Stimulated activated naive CD8-positive, alpha-beta T cell treated with anti-CD3 and anti-CD28 coated beads, Interleukin-15, Interleukin-2, amounts not matched to agents 100 ng/mL and 50 ng/mL, for 24 hours (primary cell): ENCODE data around the gene MFSD2B.

Experiments
- H3K27ac Mint-ChIP-seq: one replicate; pipeline ENCODE4 v1.8.0; 2021; ENCODE audit warnings: mild to moderate bottlenecking, mixed read lengths
- H3K27me3 Mint-ChIP-seq: one replicate; pipeline ENCODE4 v1.8.0; 2021; ENCODE audit warnings: mixed read lengths
- H3K36me3 Mint-ChIP-seq: one replicate; pipeline ENCODE4 v1.8.0; 2021; ENCODE audit warnings: low read depth, mixed read lengths
- H3K4me1 Mint-ChIP-seq: one replicate; pipeline ENCODE4 v1.8.0; 2021; ENCODE audit warnings: low read depth, mixed read lengths
- H3K4me3 Mint-ChIP-seq: one replicate; pipeline ENCODE4 v1.8.0; 2021; ENCODE audit warnings: mild to moderate bottlenecking, mixed read lengths
- H3K9me3 Mint-ChIP-seq: one replicate; pipeline ENCODE4 v1.8.0; 2021; ENCODE audit warnings: mixed read lengths

Gene MFSD2B, protein sequence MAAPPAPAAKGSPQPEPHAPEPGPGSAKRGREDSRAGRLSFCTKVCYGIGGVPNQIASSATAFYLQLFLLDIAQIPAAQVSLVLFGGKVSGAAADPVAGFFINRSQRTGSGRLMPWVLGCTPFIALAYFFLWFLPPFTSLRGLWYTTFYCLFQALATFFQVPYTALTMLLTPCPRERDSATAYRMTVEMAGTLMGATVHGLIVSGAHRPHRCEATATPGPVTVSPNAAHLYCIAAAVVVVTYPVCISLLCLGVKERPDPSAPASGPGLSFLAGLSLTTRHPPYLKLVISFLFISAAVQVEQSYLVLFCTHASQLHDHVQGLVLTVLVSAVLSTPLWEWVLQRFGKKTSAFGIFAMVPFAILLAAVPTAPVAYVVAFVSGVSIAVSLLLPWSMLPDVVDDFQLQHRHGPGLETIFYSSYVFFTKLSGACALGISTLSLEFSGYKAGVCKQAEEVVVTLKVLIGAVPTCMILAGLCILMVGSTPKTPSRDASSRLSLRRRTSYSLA

DNA sequence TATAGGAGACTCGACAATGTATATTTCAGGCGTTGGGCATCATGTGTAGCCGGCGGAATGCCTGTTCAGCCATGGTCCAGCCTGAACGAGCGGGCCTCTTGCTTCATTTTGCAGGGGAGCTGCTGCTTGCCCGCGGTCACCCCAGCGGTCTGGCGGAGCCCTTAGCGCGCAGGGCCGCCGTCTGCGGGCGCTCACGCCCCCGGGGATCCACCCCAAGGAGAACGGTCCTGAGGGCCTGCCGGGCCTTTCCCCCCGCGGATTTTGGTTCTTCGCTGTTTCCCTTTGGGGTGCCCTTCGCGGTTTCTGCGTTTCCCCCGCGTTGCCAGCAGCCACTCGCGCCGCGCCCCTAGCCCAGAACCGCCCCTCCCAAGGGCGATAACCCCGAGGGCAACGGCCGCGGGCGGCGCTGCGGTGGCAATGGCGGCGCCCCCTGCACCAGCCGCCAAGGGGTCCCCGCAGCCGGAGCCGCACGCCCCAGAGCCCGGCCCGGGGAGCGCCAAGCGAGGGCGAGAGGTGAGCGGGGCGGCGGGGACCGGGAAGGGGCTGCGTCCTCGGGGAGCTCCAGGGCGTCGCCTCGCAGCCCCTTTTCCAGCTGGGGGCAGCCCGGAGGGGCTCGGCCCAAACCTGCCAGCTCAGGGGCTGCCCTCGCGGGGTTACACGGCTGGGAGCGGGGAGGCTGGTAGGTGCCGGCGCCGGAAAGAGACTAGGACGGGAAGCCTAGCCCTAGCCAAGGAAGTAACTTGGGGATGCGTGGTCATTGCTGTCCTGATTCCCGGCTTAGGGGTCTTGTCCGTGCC is at the start of gene MFSD2B:
Gene MFSD2B (plus strand): TSS at position 406 of the 797 bp plus-strand sequence. CDS start 12 bp downstream, at position 418.
- Mint-ChIP-seq H3K27ac (no peak within 1 kb of the TSS), H3K27me3 (peaks cover 40% of the 10 kb centered on the region), H3K9me3 (no peaks in the 10 kb centered on the region), H3K4me3 (no peak within 1 kb of the TSS), H3K4me1 (peaks cover 8% of the 10 kb centered on the region), H3K36me3 (no peaks in the 10 kb centered on the region)

DNA sequence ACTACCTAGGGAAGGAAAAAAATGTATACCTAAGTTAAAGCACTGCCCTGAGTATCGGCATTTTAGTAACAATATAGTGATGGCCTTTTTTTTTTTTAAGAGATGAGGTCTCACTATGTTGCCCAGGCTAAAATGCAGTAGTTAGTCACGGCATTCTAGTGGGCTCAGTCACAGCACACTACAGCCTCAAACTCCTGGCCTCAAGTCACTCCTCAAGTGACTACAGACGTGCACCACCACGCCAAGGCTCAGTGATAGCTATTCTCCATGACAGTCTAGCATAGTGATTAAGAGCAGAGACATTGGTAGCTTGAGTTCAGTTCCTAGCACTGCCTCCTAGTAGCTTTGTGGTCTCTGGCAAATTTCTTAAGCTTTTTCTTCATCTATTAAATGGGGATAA is 42.0 kb upstream of the MFSD2B start:
- no peaks in the 10 kb centered on the region for H3K27me3 Mint-ChIP-seq
- no peak overlapping the region for H3K4me3 Mint-ChIP-seq
- no peak overlapping the region for H3K27ac Mint-ChIP-seq
- no peaks in the 10 kb centered on the region for H3K4me1 Mint-ChIP-seq
- no peaks in the 10 kb centered on the region for H3K9me3 Mint-ChIP-seq
- H3K36me3 Mint-ChIP-seq, result peaks cover 11% of the 10 kb centered on the region

DNA sequence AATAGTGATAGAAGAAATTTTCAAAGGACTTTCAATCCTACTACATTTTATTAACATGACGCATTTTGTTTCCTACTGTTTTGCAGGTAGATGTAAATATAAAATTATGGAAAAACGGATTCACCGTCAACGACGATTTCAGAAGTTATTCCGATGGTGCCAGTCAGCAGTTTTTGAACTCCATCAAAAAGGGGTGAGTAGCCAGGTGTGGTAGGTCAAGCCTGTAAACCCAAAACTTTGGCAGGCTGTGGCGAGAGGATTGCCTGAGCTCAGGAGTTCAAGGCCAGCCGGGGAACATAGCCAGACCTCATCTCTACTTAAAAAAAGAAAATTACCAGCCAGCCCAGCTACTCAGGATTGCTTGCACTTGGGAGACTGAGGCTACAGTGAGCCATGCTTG is 33.0 kb upstream of the MFSD2B start:
- Mint-ChIP-seq H3K4me1 (no peaks in the 10 kb centered on the region), H3K36me3 (peaks cover 10% of the 10 kb centered on the region), H3K27ac (no peak overlapping the region), H3K9me3 (no peaks in the 10 kb centered on the region), H3K27me3 (no peaks in the 10 kb centered on the region), H3K4me3 (no peak overlapping the region)

DNA sequence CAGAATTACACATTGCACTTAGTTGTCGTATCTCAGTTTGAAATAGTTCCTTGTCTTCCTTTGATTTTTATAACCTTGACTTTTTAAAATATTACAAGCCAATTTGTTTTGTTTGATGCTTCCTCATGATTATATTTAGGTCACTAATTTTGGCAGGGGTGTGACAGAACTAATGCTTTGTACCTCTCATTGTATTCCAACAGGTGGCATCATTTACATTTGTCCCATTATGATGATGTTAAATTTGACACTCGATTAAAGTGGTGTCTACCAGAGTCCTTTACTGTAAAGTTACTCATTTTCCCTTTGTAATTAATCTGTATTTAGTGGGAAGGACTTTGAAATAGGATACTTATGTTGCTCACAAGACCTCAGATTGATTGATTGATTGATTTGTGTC is 21.5 kb upstream of the MFSD2B start:
- Mint-ChIP-seq H3K4me1 (no peaks in the 10 kb centered on the region), H3K36me3 (peaks cover 11% of the 10 kb centered on the region), H3K9me3 (no peaks in the 10 kb centered on the region), H3K4me3 (no peak overlapping the region), H3K27me3 (no peaks in the 10 kb centered on the region), H3K27ac (no peak overlapping the region)

DNA sequence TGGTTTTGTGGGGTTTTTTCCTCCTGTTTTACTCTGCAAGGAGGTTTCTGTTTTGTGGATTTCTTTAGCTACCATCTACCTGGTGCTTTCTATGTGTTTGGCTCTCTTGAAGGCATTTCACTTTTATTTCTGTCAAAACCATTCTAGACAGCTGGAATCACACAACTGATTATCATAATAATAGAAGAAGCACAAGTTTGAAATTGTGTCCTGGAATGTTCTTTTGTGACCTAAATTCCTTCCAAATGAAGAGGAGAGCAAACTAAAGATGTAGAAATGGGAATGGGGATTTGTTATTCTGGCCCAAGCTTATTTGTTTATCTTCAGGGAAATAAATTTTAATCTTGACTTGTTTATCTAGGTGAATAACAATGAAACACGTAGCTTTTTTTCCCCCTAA is 17.0 kb upstream of the MFSD2B start:
- Mint-ChIP-seq H3K9me3 (no peaks in the 10 kb centered on the region), H3K27me3 (no peaks in the 10 kb centered on the region), H3K27ac (no peak overlapping the region), H3K4me3 (no peak overlapping the region), H3K36me3 (peaks cover 11% of the 10 kb centered on the region), H3K4me1 (no peaks in the 10 kb centered on the region)

DNA sequence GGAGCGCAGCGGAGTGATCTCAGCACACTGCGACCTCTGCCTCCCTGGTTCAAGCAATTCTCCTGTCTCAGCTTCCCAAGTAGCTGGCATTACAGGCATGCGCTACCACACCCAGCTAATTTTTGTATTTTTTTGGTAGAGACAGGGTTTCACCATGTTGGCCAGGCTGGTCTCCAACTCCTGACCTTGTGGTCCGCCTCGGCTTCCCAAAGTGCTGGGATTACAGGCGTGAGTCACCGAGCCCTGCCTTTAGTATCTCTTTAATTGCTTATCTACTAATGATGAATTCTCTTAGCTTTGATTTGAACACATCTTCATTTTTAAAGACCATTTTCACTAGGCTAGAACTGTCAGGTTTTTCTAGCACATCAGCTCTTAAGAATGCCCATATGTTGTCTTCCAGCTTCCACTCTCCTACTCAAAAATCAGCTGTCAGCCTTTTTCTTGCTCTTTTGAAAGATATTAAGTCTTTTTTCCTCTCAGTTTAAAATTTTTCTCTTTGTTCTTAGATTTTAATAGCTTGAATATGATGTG is 16.1 kb upstream of the MFSD2B start:
- H3K27ac Mint-ChIP-seq, result no peak overlapping the region
- H3K36me3 Mint-ChIP-seq, result peaks cover 8% of the 10 kb centered on the region
- H3K4me3 Mint-ChIP-seq, result no peak overlapping the region
- no peaks in the 10 kb centered on the region for H3K4me1 Mint-ChIP-seq
- no peaks in the 10 kb centered on the region for H3K27me3 Mint-ChIP-seq
- H3K9me3 Mint-ChIP-seq, result no peaks in the 10 kb centered on the region

DNA sequence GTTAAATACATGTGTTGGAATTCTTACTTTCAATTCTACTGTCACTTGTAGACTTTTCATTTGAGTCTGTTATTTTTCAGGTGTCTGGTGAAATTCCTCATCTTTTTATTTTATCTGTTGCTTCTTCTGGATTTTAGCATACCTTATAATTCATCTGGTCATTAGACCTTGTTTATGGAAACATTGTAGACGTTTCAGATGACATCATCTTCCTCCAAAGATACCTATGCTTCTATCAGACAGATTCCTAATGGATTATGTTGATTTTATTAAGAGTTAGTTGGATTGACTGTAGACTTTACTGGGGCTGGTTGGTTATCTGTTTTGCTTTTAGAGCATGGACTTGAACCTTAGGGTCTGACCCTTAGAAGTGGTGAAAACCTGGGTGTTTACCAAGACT is 15.3 kb upstream of the MFSD2B start:
- Mint-ChIP-seq H3K9me3 (no peaks in the 10 kb centered on the region), H3K27me3 (no peaks in the 10 kb centered on the region), H3K4me3 (no peak overlapping the region), H3K27ac (no peak overlapping the region), H3K36me3 (peaks cover 8% of the 10 kb centered on the region), H3K4me1 (no peaks in the 10 kb centered on the region)

DNA sequence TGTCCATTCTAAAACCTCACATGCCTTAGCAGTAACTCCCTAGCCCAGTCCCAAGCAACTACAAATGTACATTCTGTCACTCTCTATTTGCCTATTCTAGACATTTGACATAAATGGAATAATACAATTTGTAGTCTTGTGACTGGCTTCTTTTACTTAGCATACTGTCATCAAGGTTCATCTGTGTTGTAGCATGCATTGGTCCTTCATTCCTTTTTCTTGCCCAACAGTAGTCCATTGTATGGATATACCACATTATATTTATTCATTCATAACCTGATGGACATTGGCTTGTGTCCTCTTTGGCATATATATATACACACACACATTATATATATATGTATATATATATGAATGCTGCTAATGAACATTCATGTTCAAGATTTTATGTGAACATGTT is 2.2 kb upstream of the MFSD2B start:
- H3K27ac Mint-ChIP-seq, result no peak overlapping the region
- H3K4me3 Mint-ChIP-seq, result no peak overlapping the region
- H3K27me3 Mint-ChIP-seq, result peaks cover 32% of the 10 kb centered on the region
- H3K4me1 Mint-ChIP-seq, result peaks cover 8% of the 10 kb centered on the region
- H3K36me3 Mint-ChIP-seq, result no peaks in the 10 kb centered on the region
- no peaks in the 10 kb centered on the region for H3K9me3 Mint-ChIP-seq

DNA sequence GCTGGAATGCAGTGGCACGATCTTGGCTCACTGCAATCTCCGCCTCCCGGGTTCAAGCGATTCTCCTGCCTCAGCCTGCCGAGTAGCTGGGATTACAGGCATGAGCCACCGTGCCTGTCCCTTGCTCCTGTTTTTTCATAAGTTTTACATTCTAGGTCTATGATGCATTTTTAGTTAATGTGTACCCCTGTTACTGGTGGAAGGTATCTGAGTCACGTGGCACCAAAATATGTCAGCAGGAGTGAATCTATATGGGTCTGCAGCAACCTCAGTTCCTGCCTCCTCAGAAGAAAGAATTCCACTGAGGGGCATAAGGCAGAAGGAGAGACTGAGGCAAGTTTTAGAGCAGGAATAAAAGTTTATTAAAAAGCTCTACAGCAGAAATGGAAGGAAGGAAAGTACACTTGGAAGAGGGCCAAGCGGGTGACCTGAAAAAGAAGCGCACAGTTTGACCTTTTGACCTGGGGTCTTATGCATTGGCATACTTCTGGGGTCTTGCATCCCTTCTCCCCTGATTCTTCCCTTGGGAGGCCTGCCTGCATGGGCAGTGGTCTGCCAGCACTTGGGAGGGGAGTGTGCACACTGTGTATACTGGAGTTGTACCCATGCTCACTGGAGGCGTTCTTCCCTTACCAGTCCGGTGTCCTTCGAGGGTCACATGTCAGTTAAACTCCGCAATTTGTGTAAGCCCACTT is 1.1 kb upstream of the MFSD2B start:
- Mint-ChIP-seq H3K27me3 (peaks cover 40% of the 10 kb centered on the region), H3K9me3 (no peaks in the 10 kb centered on the region), H3K4me1 (peaks cover 8% of the 10 kb centered on the region), H3K36me3 (no peaks in the 10 kb centered on the region), H3K27ac (no peak overlapping the region), H3K4me3 (no peak overlapping the region)

DNA sequence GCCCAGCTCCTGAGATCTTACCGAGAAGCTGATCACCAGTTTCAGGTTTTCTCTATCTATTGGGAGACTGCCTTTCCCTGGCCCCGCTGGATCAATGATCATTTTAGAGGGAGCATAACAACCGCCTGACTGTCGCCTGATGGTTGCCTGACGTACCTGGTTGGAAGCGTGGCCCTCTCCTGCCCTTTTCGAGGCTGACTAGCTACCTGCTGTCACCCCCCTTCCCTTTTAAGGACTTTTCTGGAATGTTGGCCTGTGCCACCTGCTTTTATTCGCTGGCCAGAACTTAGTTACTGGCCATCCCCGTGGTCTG is 562 bp upstream of the MFSD2B start:
- Mint-ChIP-seq H3K4me3 (no peak overlapping the region), H3K36me3 (no peaks in the 10 kb centered on the region), H3K27ac (no peak overlapping the region), H3K4me1 (peaks cover 8% of the 10 kb centered on the region), H3K9me3 (no peaks in the 10 kb centered on the region), H3K27me3 (peaks cover 40% of the 10 kb centered on the region)

DNA sequence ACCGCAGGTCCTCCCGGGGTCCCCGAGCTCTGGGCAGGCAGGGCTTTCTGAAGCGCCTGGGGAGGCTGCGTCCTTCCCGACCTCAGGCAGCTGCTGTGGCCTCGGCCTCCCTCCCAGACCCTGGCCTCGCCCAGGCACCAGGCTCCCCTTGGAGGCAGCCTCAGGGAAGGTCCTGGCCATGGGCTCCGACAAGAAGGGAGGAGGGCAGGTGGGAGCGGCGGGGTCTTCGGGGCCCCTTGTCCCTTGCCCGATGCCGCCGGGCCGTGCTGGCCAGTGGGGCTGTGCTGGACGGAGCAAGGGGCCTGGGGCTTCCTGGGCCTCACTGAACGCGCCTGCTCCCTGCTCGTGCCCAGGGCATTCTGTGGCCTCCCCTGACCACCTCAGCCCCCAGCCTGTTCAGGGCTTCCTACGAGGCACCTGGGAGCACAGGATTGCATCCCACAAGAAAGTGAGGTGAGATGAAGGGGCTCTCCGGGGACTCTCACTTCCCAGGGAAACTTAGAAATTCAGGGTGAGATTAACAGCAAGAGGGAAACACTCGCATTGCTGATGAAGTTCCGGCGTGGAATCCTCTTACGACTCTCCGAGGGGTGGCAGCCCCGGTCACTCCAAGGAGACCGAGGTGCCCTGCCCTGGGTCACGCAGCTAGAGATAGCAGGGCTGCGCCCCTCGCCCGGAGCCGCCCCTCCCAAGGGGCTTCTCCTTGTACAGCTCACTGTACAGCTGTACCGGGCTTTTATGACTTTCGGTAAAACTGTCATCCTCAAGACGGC is 778 bp downstream of the MFSD2B start:
- Mint-ChIP-seq H3K27me3 (peaks cover 40% of the 10 kb centered on the region), H3K4me3 (no peak overlapping the region), H3K9me3 (no peaks in the 10 kb centered on the region), H3K36me3 (no peaks in the 10 kb centered on the region), H3K27ac (no peak overlapping the region), H3K4me1 (peaks cover 8% of the 10 kb centered on the region)

DNA sequence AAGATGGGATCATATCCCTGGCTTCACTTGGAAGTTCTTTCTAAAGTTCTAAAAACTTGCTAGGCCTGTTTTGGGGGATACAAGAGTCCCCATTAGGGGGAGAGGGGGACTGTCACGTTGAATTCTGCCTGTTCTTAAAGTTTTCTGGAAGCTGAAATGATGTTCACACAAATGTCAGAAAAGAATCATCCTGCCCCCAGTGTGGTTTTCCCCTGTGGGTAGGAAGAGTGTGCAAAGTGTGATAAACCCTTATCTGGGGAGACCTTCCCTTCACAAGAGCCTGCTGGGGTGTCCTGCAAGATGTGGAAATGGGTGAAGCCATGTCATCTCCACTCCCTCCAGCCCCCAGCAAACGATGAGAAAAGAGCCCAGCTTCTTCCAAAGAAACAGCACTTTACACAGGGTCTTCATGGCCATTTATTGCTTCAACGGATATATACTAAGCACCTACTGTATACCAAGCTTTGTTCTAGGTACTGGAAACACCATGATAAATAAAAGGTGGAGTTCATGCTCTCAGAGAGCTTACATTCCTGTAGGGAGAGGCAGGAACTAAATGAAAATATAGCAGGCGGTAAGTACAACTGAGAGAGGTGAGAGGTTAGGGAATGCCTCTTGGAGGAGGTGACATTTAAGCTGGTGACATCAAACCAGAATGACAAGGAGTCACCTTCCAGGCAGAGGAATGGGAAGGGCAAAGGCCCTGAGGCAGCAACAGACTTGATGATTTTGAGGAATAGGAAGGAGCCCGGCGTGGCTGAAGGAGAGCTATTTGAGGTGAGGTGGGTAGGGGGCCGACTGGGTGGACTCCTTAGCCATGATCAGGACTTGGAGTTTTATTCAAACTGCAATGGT is 1.6 kb downstream of the MFSD2B start:
- no peak overlapping the region for H3K27ac Mint-ChIP-seq
- H3K36me3 Mint-ChIP-seq, result no peaks in the 10 kb centered on the region
- peaks cover 8% of the 10 kb centered on the region for H3K4me1 Mint-ChIP-seq
- H3K27me3 Mint-ChIP-seq, result peaks cover 40% of the 10 kb centered on the region
- H3K9me3 Mint-ChIP-seq, result no peaks in the 10 kb centered on the region
- H3K4me3 Mint-ChIP-seq, result no peak overlapping the region

DNA sequence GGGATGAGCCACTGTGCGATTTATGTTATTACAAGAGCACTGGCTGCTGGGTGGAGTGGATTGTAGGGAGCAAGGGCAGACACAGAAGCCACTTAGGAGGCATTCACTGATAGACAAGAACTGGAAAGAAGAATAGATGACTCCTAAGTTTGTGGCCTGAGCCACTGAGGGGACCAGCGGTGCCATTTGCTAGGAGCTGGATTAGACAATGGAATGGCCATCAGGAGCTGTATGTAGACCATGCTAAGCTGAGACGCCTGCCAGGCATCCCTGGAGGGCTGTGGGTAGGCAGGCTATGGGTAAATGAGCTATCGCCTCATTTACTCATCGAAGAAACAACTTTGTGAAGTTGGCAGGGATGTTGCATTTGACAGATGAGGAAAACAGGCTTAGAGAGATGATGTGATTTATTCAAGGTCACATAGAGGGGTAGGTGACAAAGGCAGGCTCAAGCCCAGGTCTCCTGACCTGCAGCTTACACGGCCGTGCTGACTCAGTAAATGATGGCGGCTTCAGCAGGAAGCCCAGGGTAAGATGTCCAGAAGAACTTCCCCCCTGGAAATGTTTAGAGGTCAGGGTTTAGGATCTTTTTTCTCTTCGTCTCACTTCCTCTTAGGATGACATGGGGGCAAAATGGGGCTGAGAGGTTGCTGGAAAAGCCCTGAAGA is 2.8 kb downstream of the MFSD2B start:
- Mint-ChIP-seq H3K36me3 (no peaks in the 10 kb centered on the region), H3K27ac (no peak overlapping the region), H3K9me3 (no peaks in the 10 kb centered on the region), H3K4me1 (peaks cover 8% of the 10 kb centered on the region), H3K4me3 (no peak overlapping the region), H3K27me3 (peaks cover 40% of the 10 kb centered on the region)
